ENCODE results near the gene RASA4.
"Not testable (repeated sequence)": the region's sequence is repeated elsewhere in the genome, so short reads cannot be mapped to it uniquely, and the experiment has no call there.

The RASA4 gene

DNA sequence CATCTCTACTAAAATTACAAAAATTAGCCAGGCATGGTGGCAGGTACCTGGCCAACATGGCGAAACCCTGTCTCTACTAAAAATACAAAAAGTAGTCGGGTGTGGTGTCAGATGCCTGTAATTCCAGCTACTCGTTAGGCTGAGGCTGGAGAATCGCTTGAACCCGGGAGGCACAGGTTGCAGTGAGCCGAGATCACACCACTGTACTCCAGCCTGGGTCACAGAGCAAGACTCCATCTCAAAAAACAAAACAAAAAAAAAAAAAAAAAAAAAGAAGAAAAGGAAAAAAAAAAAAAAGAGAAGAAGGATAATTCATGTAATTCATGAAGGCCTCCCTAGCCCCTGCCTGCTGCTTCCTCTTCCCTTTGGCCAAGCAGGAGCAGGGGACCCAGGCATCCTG lies 76.0 kb downstream of the RASA4 start:
- H3K4me1 Mint-ChIP-seq (ENCODE audit: low read depth); H3K27ac Mint-ChIP-seq; H3K27me3 Mint-ChIP-seq (ENCODE audit: low read depth); H3K36me3 Mint-ChIP-seq (ENCODE audit: low read depth); H3K9me3 Mint-ChIP-seq; H3K4me3 Mint-ChIP-seq: not testable (repeated sequence)

DNA sequence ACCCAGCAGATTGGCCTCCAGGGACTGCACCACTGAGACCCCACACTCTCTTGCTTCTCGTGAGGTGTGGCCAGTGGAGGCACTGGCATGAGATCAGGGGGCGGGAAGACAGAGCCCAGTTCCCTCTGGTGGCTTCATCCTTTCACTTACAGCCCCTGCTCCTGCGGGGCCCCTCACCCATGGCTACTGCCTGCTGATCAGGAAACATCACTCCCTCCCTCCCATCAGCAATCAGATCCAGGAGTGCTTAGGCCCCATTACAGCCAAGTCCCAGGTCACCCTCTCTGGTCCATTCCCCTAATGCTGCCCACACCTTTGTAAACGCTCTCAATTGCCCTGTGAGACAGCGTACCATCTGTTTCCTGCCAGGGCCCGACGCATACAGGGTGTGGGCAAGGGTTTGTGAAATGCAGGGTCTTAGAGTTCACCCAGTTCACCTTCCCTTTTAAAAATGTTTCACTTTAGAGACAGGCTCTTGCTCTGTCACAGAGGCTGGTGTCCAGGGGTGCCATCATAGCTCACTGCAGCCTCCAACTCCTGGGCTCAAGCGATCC lies 81.4 kb downstream of the RASA4 start:
- H3K4me1 Mint-ChIP-seq (ENCODE audit: low read depth); H3K36me3 Mint-ChIP-seq (ENCODE audit: low read depth); H3K4me3 Mint-ChIP-seq; H3K27me3 Mint-ChIP-seq (ENCODE audit: low read depth); H3K9me3 Mint-ChIP-seq; H3K27ac Mint-ChIP-seq: not testable (repeated sequence)

DNA sequence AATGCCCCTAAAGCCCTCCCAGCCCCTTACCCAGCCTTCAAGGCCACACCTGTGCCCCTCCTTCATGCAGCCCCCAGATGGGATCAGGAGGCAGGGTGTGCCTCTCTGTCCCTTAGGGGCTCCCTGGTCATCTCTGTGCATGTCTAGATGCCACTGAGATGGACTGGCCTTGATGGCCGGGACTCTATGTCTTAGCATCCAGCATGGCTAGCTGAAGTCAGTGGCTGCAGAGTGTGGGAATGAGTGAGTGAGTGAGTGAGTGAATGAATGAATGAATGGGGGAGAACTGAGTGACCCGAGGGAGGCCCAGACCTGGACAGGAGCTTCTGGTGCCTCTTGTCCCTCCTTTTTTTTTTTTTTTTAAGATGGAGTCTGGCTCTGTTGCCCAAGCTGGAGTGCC lies 84.4 kb downstream of the RASA4 start:
- not testable (repeated sequence) for H3K36me3 Mint-ChIP-seq (ENCODE audit: low read depth); H3K9me3 Mint-ChIP-seq; H3K4me3 Mint-ChIP-seq; H3K27ac Mint-ChIP-seq; H3K27me3 Mint-ChIP-seq (ENCODE audit: low read depth); H3K4me1 Mint-ChIP-seq (ENCODE audit: low read depth)

DNA sequence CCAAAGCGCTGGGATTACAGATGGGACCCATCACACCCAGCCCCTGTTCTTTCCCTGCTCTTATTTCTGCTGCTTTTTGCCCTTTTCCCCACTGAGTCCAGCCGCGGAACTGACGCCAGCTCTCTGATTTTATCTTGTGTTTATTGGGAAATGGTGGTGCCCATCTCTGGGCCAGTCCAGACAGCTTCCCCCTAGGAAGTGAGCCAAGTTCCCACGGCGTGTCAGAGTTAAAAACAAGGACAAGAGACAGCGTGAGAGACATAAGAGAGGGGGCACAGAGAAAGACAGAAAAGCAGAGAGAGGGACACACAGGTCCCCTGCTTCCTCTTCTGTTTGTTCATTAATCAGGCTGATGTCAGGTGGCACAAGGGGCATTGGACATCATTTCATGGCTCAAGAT lies 85.0 kb downstream of the RASA4 start:
- H3K27ac Mint-ChIP-seq; H3K4me1 Mint-ChIP-seq (ENCODE audit: low read depth); H3K36me3 Mint-ChIP-seq (ENCODE audit: low read depth); H3K9me3 Mint-ChIP-seq; H3K27me3 Mint-ChIP-seq (ENCODE audit: low read depth); H3K4me3 Mint-ChIP-seq: not testable (repeated sequence)

DNA sequence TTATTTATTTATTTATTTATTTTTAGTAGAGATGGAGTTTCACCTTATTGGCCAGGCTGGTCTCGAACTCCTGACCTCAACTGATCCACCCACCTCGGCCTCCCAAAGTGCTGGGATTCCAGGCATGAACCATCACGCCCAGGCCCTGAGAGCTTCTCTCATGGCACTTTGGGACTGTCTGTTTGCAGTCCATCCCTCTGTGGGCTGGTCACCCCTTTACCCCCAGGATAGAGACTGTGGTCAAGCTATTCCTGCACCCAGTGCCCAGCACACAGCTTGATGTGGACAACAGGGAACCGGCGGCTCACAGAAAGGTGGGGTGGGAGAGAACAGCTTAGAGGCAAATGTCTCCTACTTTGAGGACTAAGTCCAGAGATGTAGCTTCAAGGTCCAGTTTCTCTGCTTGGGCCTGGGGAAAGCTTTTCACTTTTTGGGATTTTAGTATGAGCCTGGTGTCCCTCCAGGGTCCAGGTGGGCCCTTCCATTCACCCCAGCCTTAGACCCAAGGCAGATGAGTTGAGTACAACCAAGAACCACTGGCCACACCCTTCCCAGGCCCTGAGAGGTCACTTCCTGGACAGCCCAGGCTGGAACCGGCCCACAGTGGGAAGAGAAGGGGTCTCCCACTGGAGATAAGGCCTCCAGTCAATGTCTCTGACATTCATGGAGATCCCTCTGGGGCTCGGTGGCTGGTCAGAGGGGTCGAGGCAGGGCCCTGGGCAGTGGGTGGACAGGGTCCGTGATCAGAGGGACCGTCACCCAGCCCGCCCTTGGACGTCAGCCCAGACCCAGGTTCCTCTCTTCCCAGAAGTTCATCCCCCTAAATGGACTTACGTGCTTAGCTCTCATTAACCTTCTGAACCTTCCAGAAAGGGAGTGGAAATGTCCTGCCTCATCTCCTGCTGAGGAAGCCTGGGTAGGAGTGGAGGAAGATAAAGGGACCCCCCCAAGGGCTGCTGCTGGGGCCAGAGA lies 88.4 kb downstream of the RASA4 start:
- H3K27me3 Mint-ChIP-seq (ENCODE audit: low read depth); H3K4me1 Mint-ChIP-seq (ENCODE audit: low read depth); H3K36me3 Mint-ChIP-seq (ENCODE audit: low read depth); H3K27ac Mint-ChIP-seq; H3K9me3 Mint-ChIP-seq; H3K4me3 Mint-ChIP-seq: not testable (repeated sequence)

DNA sequence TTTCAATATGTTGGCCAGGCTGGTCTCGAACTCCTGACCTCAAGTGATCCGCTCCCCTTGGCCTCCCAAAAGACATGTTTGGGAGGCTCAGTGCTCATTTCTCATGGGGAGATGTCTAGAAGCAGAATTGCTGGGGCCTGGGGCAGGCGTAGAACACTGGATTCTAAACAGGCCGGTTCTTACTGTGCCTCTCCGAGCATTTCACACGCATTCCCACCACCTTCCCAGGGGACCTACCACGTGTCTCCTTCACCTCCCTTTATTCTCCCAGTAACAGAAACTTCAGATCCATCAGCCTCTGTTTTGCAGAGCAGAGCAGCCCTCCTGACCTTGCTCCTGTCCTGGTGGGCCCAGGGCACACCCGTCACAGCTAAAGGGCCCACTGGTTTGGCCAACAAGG lies 89.4 kb downstream of the RASA4 start:
- H3K9me3 Mint-ChIP-seq; H3K4me1 Mint-ChIP-seq (ENCODE audit: low read depth); H3K27ac Mint-ChIP-seq; H3K27me3 Mint-ChIP-seq (ENCODE audit: low read depth); H3K4me3 Mint-ChIP-seq; H3K36me3 Mint-ChIP-seq (ENCODE audit: low read depth): not testable (repeated sequence)

DNA sequence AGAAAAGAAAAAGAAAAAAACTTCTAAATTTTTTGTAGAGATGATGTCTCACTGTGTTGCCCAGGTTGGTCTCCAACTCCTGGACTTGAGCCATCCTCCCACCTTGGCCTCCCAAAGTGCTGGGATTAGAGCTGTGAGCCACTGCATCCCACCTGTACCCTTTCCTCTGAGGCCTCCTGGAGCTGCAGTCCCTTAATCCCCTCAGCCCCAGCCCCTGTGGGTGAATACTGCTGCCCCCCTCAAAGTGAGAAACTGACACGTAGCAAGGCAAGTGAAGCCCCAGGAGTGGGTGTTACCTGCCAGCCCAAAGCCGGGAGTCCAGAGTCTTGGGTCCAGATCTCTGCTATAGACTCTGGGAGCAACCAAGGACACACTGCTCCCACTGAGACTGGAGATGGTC lies 91.8 kb downstream of the RASA4 start:
- H3K9me3 Mint-ChIP-seq; H3K4me3 Mint-ChIP-seq; H3K36me3 Mint-ChIP-seq (ENCODE audit: low read depth); H3K27ac Mint-ChIP-seq; H3K4me1 Mint-ChIP-seq (ENCODE audit: low read depth); H3K27me3 Mint-ChIP-seq (ENCODE audit: low read depth): not testable (repeated sequence)
